ENCODE data around the gene ENPP1. TPM values are rescaled to one million over a fixed set of nuclear protein-coding genes. Genes with fewer than 3 reads are reported as not detected.

Gene ENPP1
- total RNA-seq, 1 donor from 2014 or later: 34.8 TPM

- intact Hi-C loops (cut with micrococcal nuclease): loop anchor here (10.0 kb wide), 1 partner anchor 568 kb away; no protein-coding TSS in a partner anchor
- Mint-ChIP-seq H3K4me1 (ENCODE audit: low read depth) (peaks cover 27% of the 10 kb centered on the region), H3K27me3 (ENCODE audit: low read depth) (peaks cover 47% of the 10 kb centered on the region), H3K36me3 (ENCODE audit: low read depth) (peaks cover 11% of the 10 kb centered on the region), H3K4me3 (ENCODE audit: low read depth) (peak overlapping the region; percentile 3), H3K27ac (peak overlapping the region; percentile 4), H3K9me3 (peaks cover 24% of the 10 kb centered on the region)
- DNase-seq (ENCODE audit: low spot score): no peak
Measured at GRCh38 chr6:131916847-131917246, 109.0 kb downstream of the ENPP1 start.

GRCh38 chr6:131917318-131917717 lies 109.5 kb downstream of the ENPP1 start:
- DNase-seq (ENCODE audit: low spot score): no peak
- H3K9me3 Mint-ChIP-seq: peaks cover 28% of the 10 kb centered on the region
- peaks cover 23% of the 10 kb centered on the region for H3K4me1 Mint-ChIP-seq (ENCODE audit: low read depth)
- H3K36me3 Mint-ChIP-seq (ENCODE audit: low read depth): peaks cover 11% of the 10 kb centered on the region
- peaks cover 49% of the 10 kb centered on the region for H3K27me3 Mint-ChIP-seq (ENCODE audit: low read depth)
- intact Hi-C loops (cut with micrococcal nuclease): loop anchor here (10.0 kb wide), 1 partner anchor 567 kb away; no protein-coding TSS in a partner anchor
- peak overlapping the region; percentile 4 for H3K27ac Mint-ChIP-seq
- H3K4me3 Mint-ChIP-seq (ENCODE audit: low read depth): peak overlapping the region; percentile 3

GRCh38 chr6:131917763-131918649 lies 110.2 kb downstream of the ENPP1 start:
- peaks cover 31% of the 10 kb centered on the region for H3K9me3 Mint-ChIP-seq
- peaks cover 47% of the 10 kb centered on the region for H3K27me3 Mint-ChIP-seq (ENCODE audit: low read depth)
- no peak for DNase-seq (ENCODE audit: low spot score)
- H3K4me3 Mint-ChIP-seq (ENCODE audit: low read depth): no peak overlapping the region
- intact Hi-C loops (cut with micrococcal nuclease): loop anchor here (10.0 kb wide), 1 partner anchor 567 kb away; no protein-coding TSS in a partner anchor
- peaks cover 11% of the 10 kb centered on the region for H3K36me3 Mint-ChIP-seq (ENCODE audit: low read depth)
- H3K4me1 Mint-ChIP-seq (ENCODE audit: low read depth): peaks cover 21% of the 10 kb centered on the region
- no peak overlapping the region for H3K27ac Mint-ChIP-seq

GRCh38 chr6:131918650-131919355 lies 111.0 kb downstream of the ENPP1 start:
- no peak overlapping the region for H3K4me3 Mint-ChIP-seq (ENCODE audit: low read depth)
- peaks cover 21% of the 10 kb centered on the region for H3K4me1 Mint-ChIP-seq (ENCODE audit: low read depth)
- H3K27me3 Mint-ChIP-seq (ENCODE audit: low read depth): peaks cover 40% of the 10 kb centered on the region
- H3K36me3 Mint-ChIP-seq (ENCODE audit: low read depth): peaks cover 11% of the 10 kb centered on the region
- H3K9me3 Mint-ChIP-seq: peaks cover 38% of the 10 kb centered on the region
- H3K27ac Mint-ChIP-seq: no peak overlapping the region
- intact Hi-C loops (cut with micrococcal nuclease): loop anchor here (10.0 kb wide), 1 partner anchor 566 kb away; no protein-coding TSS in a partner anchor
- DNase-seq (ENCODE audit: low spot score): no peak

- Mint-ChIP-seq H3K4me1 (ENCODE audit: low read depth) (peaks cover 21% of the 10 kb centered on the region), H3K4me3 (ENCODE audit: low read depth) (no peak overlapping the region), H3K27ac (no peak overlapping the region), H3K27me3 (ENCODE audit: low read depth) (peaks cover 41% of the 10 kb centered on the region), H3K36me3 (ENCODE audit: low read depth) (peaks cover 11% of the 10 kb centered on the region), H3K9me3 (peaks cover 38% of the 10 kb centered on the region)
- DNase-seq (ENCODE audit: low spot score): no peak
- intact Hi-C loops (cut with micrococcal nuclease): no loop called here
Measured at GRCh38 chr6:131920656-131921055, 112.8 kb downstream of the ENPP1 start.

GRCh38 chr6:131923356-131923755 lies 115.5 kb downstream of the ENPP1 start:
- peaks cover 4% of the 10 kb centered on the region for H3K4me1 Mint-ChIP-seq (ENCODE audit: low read depth)
- H3K9me3 Mint-ChIP-seq: peaks cover 23% of the 10 kb centered on the region
- intact Hi-C loops (cut with micrococcal nuclease): no loop called here
- H3K27ac Mint-ChIP-seq: no peak overlapping the region
- DNase-seq (ENCODE audit: low spot score): peak; percentile 27
- no peaks in the 10 kb centered on the region for H3K36me3 Mint-ChIP-seq (ENCODE audit: low read depth)
- peaks cover 28% of the 10 kb centered on the region for H3K27me3 Mint-ChIP-seq (ENCODE audit: low read depth)
- no peak overlapping the region for H3K4me3 Mint-ChIP-seq (ENCODE audit: low read depth)

GRCh38 chr6:131924881-131925474 lies 117.2 kb downstream of the ENPP1 start:
- intact Hi-C loops (cut with micrococcal nuclease): no loop called here
- Mint-ChIP-seq H3K27ac (no peak overlapping the region), H3K9me3 (peaks cover 23% of the 10 kb centered on the region), H3K4me1 (ENCODE audit: low read depth) (peaks cover under 1% of the 10 kb centered on the region), H3K27me3 (ENCODE audit: low read depth) (peaks cover 21% of the 10 kb centered on the region), H3K4me3 (ENCODE audit: low read depth) (no peak overlapping the region), H3K36me3 (ENCODE audit: low read depth) (no peaks in the 10 kb centered on the region)
- DNase-seq (ENCODE audit: low spot score): no peak

GRCh38 chr6:131929264-131929663 lies 121.4 kb downstream of the ENPP1 start:
- no peak for DNase-seq (ENCODE audit: low spot score)
- intact Hi-C loops (cut with micrococcal nuclease): no loop called here
- no peak overlapping the region for H3K4me3 Mint-ChIP-seq (ENCODE audit: low read depth)
- peaks cover 14% of the 10 kb centered on the region for H3K27me3 Mint-ChIP-seq (ENCODE audit: low read depth)
- no peaks in the 10 kb centered on the region for H3K4me1 Mint-ChIP-seq (ENCODE audit: low read depth)
- no peaks in the 10 kb centered on the region for H3K9me3 Mint-ChIP-seq
- no peak overlapping the region for H3K27ac Mint-ChIP-seq
- H3K36me3 Mint-ChIP-seq (ENCODE audit: low read depth): no peaks in the 10 kb centered on the region

- Mint-ChIP-seq H3K4me1 (ENCODE audit: low read depth) (no peaks in the 10 kb centered on the region), H3K9me3 (no peaks in the 10 kb centered on the region), H3K27ac (no peak overlapping the region), H3K36me3 (ENCODE audit: low read depth) (no peaks in the 10 kb centered on the region), H3K4me3 (ENCODE audit: low read depth) (no peak overlapping the region), H3K27me3 (ENCODE audit: low read depth) (peaks cover 11% of the 10 kb centered on the region)
- DNase-seq (ENCODE audit: low spot score): no peak
- intact Hi-C loops (cut with micrococcal nuclease): no loop called here
Measured at GRCh38 chr6:131929976-131930375, 122.2 kb downstream of the ENPP1 start.

GRCh38 chr6:131931063-131931750 lies 123.4 kb downstream of the ENPP1 start:
- no peak for DNase-seq (ENCODE audit: low spot score)
- H3K27ac Mint-ChIP-seq: no peak overlapping the region
- intact Hi-C loops (cut with micrococcal nuclease): no loop called here
- H3K4me1 Mint-ChIP-seq (ENCODE audit: low read depth): no peaks in the 10 kb centered on the region
- H3K9me3 Mint-ChIP-seq: no peaks in the 10 kb centered on the region
- H3K27me3 Mint-ChIP-seq (ENCODE audit: low read depth): peaks cover 9% of the 10 kb centered on the region
- H3K36me3 Mint-ChIP-seq (ENCODE audit: low read depth): no peaks in the 10 kb centered on the region
- no peak overlapping the region for H3K4me3 Mint-ChIP-seq (ENCODE audit: low read depth)

GRCh38 chr6:131936156-131936555 lies 128.3 kb downstream of the ENPP1 start:
- Mint-ChIP-seq H3K36me3 (ENCODE audit: low read depth) (no peaks in the 10 kb centered on the region), H3K9me3 (no peaks in the 10 kb centered on the region), H3K4me3 (ENCODE audit: low read depth) (no peak overlapping the region), H3K27me3 (ENCODE audit: low read depth) (peaks cover 20% of the 10 kb centered on the region), H3K4me1 (ENCODE audit: low read depth) (no peaks in the 10 kb centered on the region), H3K27ac (no peak overlapping the region)
- intact Hi-C loops (cut with micrococcal nuclease): no loop called here
- DNase-seq (ENCODE audit: low spot score): no peak

GRCh38 chr6:131937226-131937625 lies 129.4 kb downstream of the ENPP1 start:
- Mint-ChIP-seq H3K9me3 (no peaks in the 10 kb centered on the region), H3K36me3 (ENCODE audit: low read depth) (no peaks in the 10 kb centered on the region), H3K4me1 (ENCODE audit: low read depth) (no peaks in the 10 kb centered on the region), H3K4me3 (ENCODE audit: low read depth) (no peak overlapping the region), H3K27ac (no peak overlapping the region), H3K27me3 (ENCODE audit: low read depth) (peaks cover 14% of the 10 kb centered on the region)
- intact Hi-C loops (cut with micrococcal nuclease): no loop called here
- no peak for DNase-seq (ENCODE audit: low spot score)
